ENCODE measurements around the gene CTCF. TPM values are rescaled to one million over a fixed set of nuclear protein-coding genes. Genes with fewer than 3 reads are reported as not detected.

The CTCF gene
- total RNA-seq, 4 donors from 2014 or later: 24.2 to 42.9 (median 28.2) TPM

- no peak for ATAC-seq (ENCODE audit: low FRiP score)
- TF ChIP-seq, protein P1, sequence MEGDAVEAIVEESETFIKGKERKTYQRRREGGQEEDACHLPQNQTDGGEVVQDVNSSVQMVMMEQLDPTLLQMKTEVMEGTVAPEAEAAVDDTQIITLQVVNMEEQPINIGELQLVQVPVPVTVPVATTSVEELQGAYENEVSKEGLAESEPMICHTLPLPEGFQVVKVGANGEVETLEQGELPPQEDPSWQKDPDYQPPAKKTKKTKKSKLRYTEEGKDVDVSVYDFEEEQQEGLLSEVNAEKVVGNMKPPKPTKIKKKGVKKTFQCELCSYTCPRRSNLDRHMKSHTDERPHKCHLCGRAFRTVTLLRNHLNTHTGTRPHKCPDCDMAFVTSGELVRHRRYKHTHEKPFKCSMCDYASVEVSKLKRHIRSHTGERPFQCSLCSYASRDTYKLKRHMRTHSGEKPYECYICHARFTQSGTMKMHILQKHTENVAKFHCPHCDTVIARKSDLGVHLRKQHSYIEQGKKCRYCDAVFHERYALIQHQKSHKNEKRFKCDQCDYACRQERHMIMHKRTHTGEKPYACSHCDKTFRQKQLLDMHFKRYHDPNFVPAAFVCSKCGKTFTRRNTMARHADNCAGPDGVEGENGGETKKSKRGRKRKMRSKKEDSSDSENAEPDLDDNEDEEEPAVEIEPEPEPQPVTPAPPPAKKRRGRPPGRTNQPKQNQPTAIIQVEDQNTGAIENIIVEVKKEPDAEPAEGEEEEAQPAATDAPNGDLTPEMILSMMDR (IDR thresholded peaks at IDR 0.05): no peak
- no peak for DNase-seq (ENCODE audit: low spot score)
Measured at GRCh38 chr16:67674851-67675578, 112.7 kb downstream of the CTCF start.

DNA sequence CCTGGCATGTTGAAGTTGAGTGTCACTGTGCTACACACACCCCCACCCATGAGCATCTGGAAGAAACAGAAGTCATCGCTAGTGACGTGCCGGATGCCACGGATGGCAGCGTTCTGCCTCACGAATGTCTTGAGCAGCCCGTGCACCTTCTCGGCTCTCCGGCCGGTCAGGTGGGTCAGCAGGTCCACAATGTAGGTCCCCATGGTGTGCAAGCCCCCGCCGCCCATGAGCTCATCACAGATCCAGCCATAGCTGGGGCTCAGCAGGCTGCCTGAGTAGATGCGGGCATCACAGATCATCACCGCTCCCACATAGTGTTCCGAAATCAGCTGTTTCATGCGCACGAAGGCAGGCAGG, 113.2 kb downstream of the CTCF start:
- no peak for ATAC-seq (ENCODE audit: low FRiP score)
- no peak for DNase-seq (ENCODE audit: low spot score)
- TF ChIP-seq, protein P1 (IDR thresholded peaks at IDR 0.05): no peak

- DNase-seq (ENCODE audit: low spot score) (no peak), ATAC-seq (ENCODE audit: low FRiP score) (no peak)
- TF ChIP-seq, protein P1 (IDR thresholded peaks at IDR 0.05): no peak
Measured at GRCh38 chr16:67675999-67676398, 113.7 kb downstream of the CTCF start.

DNA sequence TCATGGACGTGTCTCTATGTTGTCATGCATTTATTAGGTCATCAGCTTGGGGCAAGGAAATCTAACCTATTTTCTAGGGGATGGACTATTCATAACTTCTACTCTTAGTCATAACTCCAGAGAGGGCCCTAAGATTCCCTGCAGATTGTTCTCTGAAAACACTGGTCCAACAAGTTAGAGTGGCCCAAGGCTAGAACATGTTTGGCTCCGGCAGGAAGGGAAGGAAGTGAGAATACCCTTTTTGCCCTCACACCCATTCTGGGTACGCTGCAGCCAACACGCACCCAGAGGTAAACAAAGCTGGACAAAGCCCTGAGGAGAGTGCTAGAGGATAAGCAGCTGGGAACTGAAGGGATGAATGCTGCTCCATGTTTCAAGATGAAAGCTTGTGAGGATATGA, 114.2 kb downstream of the CTCF start:
- DNase-seq (ENCODE audit: low spot score) (no peak), ATAC-seq (ENCODE audit: low FRiP score) (no peak)
- TF ChIP-seq, protein P1 (IDR thresholded peaks at IDR 0.05): no peak

GRCh38 chr16:67676939-67677338, 114.6 kb downstream of the CTCF start:
- TF ChIP-seq, protein P1 (IDR thresholded peaks at IDR 0.05): no peak
- no peak for DNase-seq (ENCODE audit: low spot score)
- no peak for ATAC-seq (ENCODE audit: low FRiP score)

DNA sequence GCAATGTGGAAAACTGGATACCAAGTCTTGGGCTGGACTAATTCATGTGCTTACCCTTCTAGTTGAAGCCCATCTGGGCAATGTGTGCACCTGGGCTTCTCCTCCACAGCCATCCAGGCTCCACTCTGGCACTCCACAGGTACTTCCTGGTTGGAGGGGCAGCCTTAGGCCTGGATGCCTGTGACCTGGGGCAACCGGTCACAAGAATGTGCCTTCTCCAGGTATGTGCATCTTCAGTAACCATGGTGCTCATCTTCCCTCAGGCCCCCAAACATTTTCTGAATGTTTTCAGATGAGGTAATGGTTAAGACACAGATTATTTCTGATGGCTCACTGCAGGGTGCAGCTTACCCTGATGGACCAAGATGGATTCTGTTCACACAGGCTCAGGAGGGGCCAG, 115.4 kb downstream of the CTCF start:
- DNase-seq (ENCODE audit: low spot score): no peak
- no peak for ATAC-seq (ENCODE audit: low FRiP score)
- TF ChIP-seq, protein P1 (IDR thresholded peaks at IDR 0.05): no peak

DNA sequence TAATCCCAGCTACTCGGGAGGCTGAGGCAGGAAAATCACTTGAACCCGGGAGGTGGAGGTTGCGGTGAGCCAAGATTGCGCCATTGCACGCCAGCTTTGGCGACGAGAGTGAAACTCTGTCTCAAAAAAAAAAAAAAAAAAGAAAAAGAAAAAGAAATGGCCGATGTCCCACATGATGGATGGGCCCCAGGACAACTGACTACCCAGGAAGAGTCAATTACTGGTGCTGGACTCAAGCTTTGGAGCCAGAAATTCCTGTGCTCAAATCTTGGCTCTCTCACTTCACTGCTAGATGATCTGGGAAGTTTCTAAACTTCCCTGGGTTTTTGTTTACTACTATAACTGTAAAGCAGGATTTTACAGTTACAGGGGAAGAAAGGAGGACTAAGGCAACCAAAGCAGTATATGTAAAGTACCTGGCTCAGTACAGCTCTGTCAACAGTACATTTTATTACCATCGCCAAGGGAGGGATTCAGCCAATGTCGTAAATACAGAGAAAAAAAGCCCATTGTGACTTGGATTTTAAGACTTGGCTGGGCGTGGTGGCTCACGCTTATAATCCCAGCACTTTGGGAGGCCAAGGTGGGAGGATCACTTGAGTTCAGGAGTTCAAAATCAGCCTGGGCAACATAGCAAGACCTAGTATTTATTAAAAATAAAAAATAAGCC, 116.2 kb downstream of the CTCF start:
- ATAC-seq (ENCODE audit: low FRiP score) (no peak), DNase-seq (ENCODE audit: low spot score) (no peak)
- TF ChIP-seq, protein P1 (IDR thresholded peaks at IDR 0.05): no peak
